ENCODE data around the gene MACO1.
"Not testable (repeated sequence)": the region's sequence is repeated elsewhere in the genome, so short reads cannot be mapped to it uniquely, and the experiment has no call there.

DNA sequence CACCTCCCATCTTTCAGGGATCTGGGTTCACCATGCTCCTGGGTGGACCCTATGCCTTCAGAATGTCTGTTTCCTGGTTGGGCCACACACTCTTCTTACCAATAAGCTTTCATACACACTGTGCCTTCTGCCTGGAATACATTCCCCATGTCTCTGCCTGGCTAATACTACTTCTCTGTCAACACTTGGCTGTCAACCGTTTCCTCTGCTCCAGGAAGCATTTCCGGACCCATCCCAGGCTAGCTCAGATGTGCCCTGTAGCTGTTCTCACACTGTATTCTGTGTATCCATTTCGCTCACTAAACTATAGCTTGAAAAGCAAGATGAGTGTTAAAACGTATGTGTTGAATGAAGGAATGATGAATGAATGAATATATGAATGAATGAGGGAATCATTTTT, 43.6 kb upstream of the MACO1 start:
- TF ChIP-seq HOXB5 (CRISPR knock-in tag; IDR thresholded peaks at IDR 0.05); EP300 (IDR thresholded peaks at IDR 0.05); GATA3 (IDR thresholded peaks at IDR 0.05; ENCODE audit: borderline replicate concordance); POLR2A (IDR thresholded peaks at IDR 0.05; ENCODE audit: low read length): not testable (repeated sequence)
- TF ChIP-seq, protein P1, sequence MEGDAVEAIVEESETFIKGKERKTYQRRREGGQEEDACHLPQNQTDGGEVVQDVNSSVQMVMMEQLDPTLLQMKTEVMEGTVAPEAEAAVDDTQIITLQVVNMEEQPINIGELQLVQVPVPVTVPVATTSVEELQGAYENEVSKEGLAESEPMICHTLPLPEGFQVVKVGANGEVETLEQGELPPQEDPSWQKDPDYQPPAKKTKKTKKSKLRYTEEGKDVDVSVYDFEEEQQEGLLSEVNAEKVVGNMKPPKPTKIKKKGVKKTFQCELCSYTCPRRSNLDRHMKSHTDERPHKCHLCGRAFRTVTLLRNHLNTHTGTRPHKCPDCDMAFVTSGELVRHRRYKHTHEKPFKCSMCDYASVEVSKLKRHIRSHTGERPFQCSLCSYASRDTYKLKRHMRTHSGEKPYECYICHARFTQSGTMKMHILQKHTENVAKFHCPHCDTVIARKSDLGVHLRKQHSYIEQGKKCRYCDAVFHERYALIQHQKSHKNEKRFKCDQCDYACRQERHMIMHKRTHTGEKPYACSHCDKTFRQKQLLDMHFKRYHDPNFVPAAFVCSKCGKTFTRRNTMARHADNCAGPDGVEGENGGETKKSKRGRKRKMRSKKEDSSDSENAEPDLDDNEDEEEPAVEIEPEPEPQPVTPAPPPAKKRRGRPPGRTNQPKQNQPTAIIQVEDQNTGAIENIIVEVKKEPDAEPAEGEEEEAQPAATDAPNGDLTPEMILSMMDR (IDR thresholded peaks at IDR 0.05): not testable (repeated sequence)

Data from A549 (cell line).